Stimulated activated CD4-positive, alpha-beta T cell treated with anti-CD3 and anti-CD28 coated beads, Interleukin-15, amount 100 ng/mL, for 1 hour (primary cell): Measurements from ENCODE around the gene ZDHHC20.

Experiments
- DNase-seq, 2 donors: peaks; one replicate each; pipeline ENCODE4 v3.0.0-alpha.2; 2020; ENCODE audit warnings: low read depth in 1 of 2, low spot score in 1 of 2

The ZDHHC20 gene

GRCh38 chr13:21362741-21363140, 96.4 kb downstream of the ZDHHC20 start:
- DNase-seq, result no peak

DNA sequence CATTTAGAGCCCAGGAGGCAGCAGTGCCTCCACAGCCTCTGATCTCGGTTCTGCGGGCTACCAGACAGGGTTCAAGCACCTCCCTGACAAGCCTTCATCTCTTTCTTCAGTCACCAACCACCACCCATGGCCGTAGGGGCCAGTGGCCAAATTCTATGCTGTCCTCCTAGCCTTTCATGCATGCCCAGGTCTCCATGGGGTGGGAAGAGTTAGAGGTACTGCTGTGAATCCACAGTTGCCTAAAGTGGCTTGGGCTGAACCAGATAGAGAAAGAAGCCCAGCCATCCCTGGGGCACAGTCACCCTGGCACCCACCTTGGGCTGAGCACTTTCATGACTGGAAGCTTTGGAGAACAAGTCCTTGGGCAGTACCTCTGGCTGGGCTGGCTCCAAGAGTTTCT, 97.4 kb downstream of the ZDHHC20 start:
- DNase-seq, result no peak

- no peak for DNase-seq
Measured at GRCh38 chr13:21361123-21361522, 98.0 kb downstream of the ZDHHC20 start.

- no peak for DNase-seq
Measured at GRCh38 chr13:21360463-21360862, 98.6 kb downstream of the ZDHHC20 start.

DNA sequence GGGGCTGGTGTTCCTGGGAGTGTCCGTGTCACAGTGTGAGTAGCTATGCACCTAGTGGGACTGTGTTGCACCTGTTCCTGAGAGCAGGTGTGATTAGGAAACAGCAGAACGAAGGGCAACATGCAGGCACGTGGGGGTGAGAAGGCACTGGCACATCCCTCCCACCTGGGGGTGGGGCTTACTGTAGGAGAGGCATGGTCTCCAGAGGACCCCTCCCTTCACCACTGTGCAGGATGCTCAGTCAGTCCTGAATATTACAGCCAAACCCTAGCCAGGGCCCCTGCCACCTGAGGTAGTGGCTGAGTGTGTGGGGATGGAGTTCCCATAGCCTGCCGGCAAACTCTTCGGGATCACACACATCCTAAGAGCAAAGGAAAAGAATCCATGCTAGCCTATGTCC, 99.2 kb downstream of the ZDHHC20 start:
- DNase-seq, result no peak

- no peak for DNase-seq
Measured at GRCh38 chr13:21355304-21355703, 103.8 kb downstream of the ZDHHC20 start.

- DNase-seq, result no peak
Measured at GRCh38 chr13:21354721-21355120, 104.4 kb downstream of the ZDHHC20 start.

- DNase-seq, result no peak
Measured at GRCh38 chr13:21348488-21349120, 110.5 kb downstream of the ZDHHC20 start.

- DNase-seq, result no peak
Measured at GRCh38 chr13:21347753-21348318, 111.3 kb downstream of the ZDHHC20 start.

- no peak for DNase-seq
Measured at GRCh38 chr13:21344662-21345176, 114.4 kb downstream of the ZDHHC20 start.

DNA sequence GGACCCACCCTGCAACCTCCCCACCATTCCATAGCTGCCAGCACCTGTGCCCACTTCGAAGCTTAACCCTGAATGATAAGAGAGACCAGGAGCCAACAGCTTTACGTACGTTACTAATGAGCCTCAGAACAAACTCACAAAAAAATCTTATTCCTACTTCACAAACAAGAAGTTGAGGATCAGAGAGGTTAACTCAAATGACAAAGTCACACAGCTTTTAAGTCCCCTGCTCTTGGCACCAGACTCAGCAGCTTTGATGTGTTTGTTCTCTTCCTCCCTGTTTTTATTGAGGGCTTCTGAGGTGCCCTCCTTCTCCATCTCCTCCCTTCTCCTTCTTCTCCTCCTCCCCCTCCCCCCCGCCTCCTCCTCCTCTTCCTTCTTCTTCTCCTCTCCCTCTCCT, 115.4 kb downstream of the ZDHHC20 start:
- no peak for DNase-seq

GRCh38 chr13:21342699-21343442, 116.2 kb downstream of the ZDHHC20 start:
- DNase-seq, result no peak

GRCh38 chr13:21341637-21342422, 117.3 kb downstream of the ZDHHC20 start:
- no peak for DNase-seq

- no peak for DNase-seq
Measured at GRCh38 chr13:21338639-21339278, 120.3 kb downstream of the ZDHHC20 start.

- DNase-seq, result no peak
Measured at GRCh38 chr13:21338156-21338555, 120.9 kb downstream of the ZDHHC20 start.

- DNase-seq, result no peak
Measured at GRCh38 chr13:21336609-21337349, 122.3 kb downstream of the ZDHHC20 start.

GRCh38 chr13:21333186-21333585, 125.9 kb downstream of the ZDHHC20 start:
- DNase-seq, result no peak

GRCh38 chr13:21330126-21330861, 128.8 kb downstream of the ZDHHC20 start:
- DNase-seq, result no peak

GRCh38 chr13:21328836-21329477, 130.1 kb downstream of the ZDHHC20 start:
- no peak for DNase-seq
